ENCODE data around the gene CMTM2. TPM values are rescaled to one million over a fixed set of nuclear protein-coding genes. Genes with fewer than 3 reads are reported as not detected.
A peak's percentile ranks its signal among the peaks of the same experiment; 100 is the strongest.

Gene CMTM2
- total and polyA plus RNA-seq, 9 of the 15 experiments (the other 6 are each of a cell fraction or from before 2014, with no cell fraction given) = not detected

GRCh38 chr16:66549284-66550131, 29.8 kb upstream of the CMTM2 start, which contains the start of gene TK2 (continued):
- TF ChIP-seq MXD1 (CRISPR knock-in tag; IDR thresholded peaks at IDR 0.05; ENCODE audit: borderline replicate concordance, poor library complexity, severe bottlenecking) (no peak), SRSF7 (optimal IDR thresholded peaks at IDR 0.05; ENCODE audit: low read depth, low read length) (no peak), AFF1 (IDR thresholded peaks at IDR 0.05; ENCODE audit: low read depth in 1 of 2, partially characterized antibody in 2 of 2) (no peak), RAD21 (CRISPR knock-in tag; conservative IDR thresholded peaks at IDR 0.05 in 1 of 2, IDR thresholded peaks at IDR 0.05 in 1 of 2) (no peak), ZBTB1 (CRISPR knock-in tag; IDR thresholded peaks at IDR 0.05; ENCODE audit: borderline replicate concordance, low read depth) (peak; percentile 53; the same call in 1 of the 2 replicates), ELK1 (CRISPR knock-in tag; IDR thresholded peaks at IDR 0.05) (no peak), ZBTB40 (IDR thresholded peaks at IDR 0.05) (peak; percentile 78), ZBTB40 (CRISPR knock-in tag; IDR thresholded peaks at IDR 0.05) (no peak), NCOA1 (IDR thresholded peaks at IDR 0.05; ENCODE audit: low read depth) (no peak), PHB2 (IDR thresholded peaks at IDR 0.05; ENCODE audit: low read depth) (no peak), ELF1 (tag; IDR thresholded peaks at IDR 0.05) (no peak)

All from K562 (cell line).